ENCODE results near the gene TNFAIP8L2. TPM values are rescaled to one million over a fixed set of nuclear protein-coding genes. Genes with fewer than 3 reads are reported as not detected.

Gene TNFAIP8L2
- total RNA-seq, 1 donor from 2014 or later = 9.3 TPM

GRCh38 chr1:151147665-151148064 is 8.8 kb upstream of the TNFAIP8L2 start:
- no peaks in the 10 kb centered on the region for H3K9me3 Mint-ChIP-seq
- CTCF ChIA-PET = no interaction called here
- no peak for ATAC-seq (ENCODE audit: low read depth)
- no peaks in the 10 kb centered on the region for H3K36me3 Mint-ChIP-seq (ENCODE audit: low read depth)
- H3K4me3 Mint-ChIP-seq = peak overlapping the region; percentile 90
- intact Hi-C loops (cut with micrococcal nuclease) = no loop called here
- DNase-seq = no peak
- POLR2A ChIA-PET = interaction anchor here (0.9 to 2.3 kb wide), 3 partner anchors 9 to 59 kb away, joined by 3 to 8 read pairs (median 5); partner anchors contain the start of gene TNFAIP8L2
- TF ChIP-seq CTCF (IDR thresholded peaks at IDR 0.05) = no peak
- peaks cover 15% of the 10 kb centered on the region for H3K4me1 Mint-ChIP-seq
- no peak overlapping the region for H3K27ac Mint-ChIP-seq
- H3K27me3 Mint-ChIP-seq = peaks cover 7% of the 10 kb centered on the region

GRCh38 chr1:151157067-151157531 is 650 bp downstream of the TNFAIP8L2 start:
- Mint-ChIP-seq H3K27ac (peak overlapping the region; percentile 95), H3K4me3 (peak overlapping the region; percentile 96), H3K36me3 (ENCODE audit: low read depth) (peaks cover 25% of the 10 kb centered on the region), H3K4me1 (peaks cover 47% of the 10 kb centered on the region), H3K9me3 (no peaks in the 10 kb centered on the region), H3K27me3 (no peaks in the 10 kb centered on the region)
- ATAC-seq (ENCODE audit: low read depth) (peak; percentile 23), DNase-seq (no peak)
- intact Hi-C loops (cut with micrococcal nuclease) = loop anchor here (5.0 kb wide), 1 partner anchor 150 kb away; the partner anchor contains the start of genes MINDY1 and PRUNE1
- ChIA-PET CTCF (interaction anchor here (0.7 to 8.1 kb wide), 11 partner anchors 19 to 183 kb away, joined by 3 to 160 read pairs (median 4); partner anchors contain the start of genes GABPB2 and PSMD4), POLR2A (interaction anchor here (0.7 to 3.2 kb wide), 19 partner anchors 9 to 151 kb away, joined by 3 to 22 read pairs (median 5); partner anchors contain the start of genes C1orf56, LYSMD1, MINDY1 and PIP5K1A)
- no peak for TF ChIP-seq CTCF (IDR thresholded peaks at IDR 0.05)

- ChIA-PET CTCF (interaction anchor here (3.0 to 8.1 kb wide), 2 partner anchors 58 to 134 kb away, joined by 17 to 160 read pairs; no protein-coding TSS in a partner anchor), POLR2A (interaction anchor here (0.6 to 3.2 kb wide), 6 partner anchors 8 to 124 kb away, joined by 3 to 22 read pairs (median 6); partner anchors contain the start of genes LYSMD1, SCNM1, VPS72 and ZNF687)
- Mint-ChIP-seq H3K27ac (peak overlapping the region; percentile 95), H3K27me3 (no peaks in the 10 kb centered on the region), H3K4me3 (peak overlapping the region; percentile 96), H3K9me3 (no peaks in the 10 kb centered on the region), H3K4me1 (peaks cover 49% of the 10 kb centered on the region), H3K36me3 (ENCODE audit: low read depth) (peaks cover 25% of the 10 kb centered on the region)
- TF ChIP-seq CTCF (IDR thresholded peaks at IDR 0.05) = no peak
- ATAC-seq (ENCODE audit: low read depth) (no peak), DNase-seq (no peak)
- intact Hi-C loops (cut with micrococcal nuclease) = loop anchor here (5.0 kb wide), 1 partner anchor 151 kb away; the partner anchor contains the start of genes MINDY1 and PRUNE1
Measured at GRCh38 chr1:151158326-151158725, 1.9 kb downstream of the TNFAIP8L2 start.

GRCh38 chr1:151158751-151159251 is 2.4 kb downstream of the TNFAIP8L2 start:
- intact Hi-C loops (cut with micrococcal nuclease) = loop anchor here (5.0 kb wide), 1 partner anchor 152 kb away; the partner anchor contains the start of genes MINDY1 and PRUNE1
- ATAC-seq (ENCODE audit: low read depth) (no peak), DNase-seq (no peak)
- H3K9me3 Mint-ChIP-seq = no peaks in the 10 kb centered on the region
- H3K27me3 Mint-ChIP-seq = no peaks in the 10 kb centered on the region
- no peak for TF ChIP-seq CTCF (IDR thresholded peaks at IDR 0.05)
- CTCF ChIA-PET = interaction anchor here (1.1 to 8.1 kb wide), 3 partner anchors 58 to 134 kb away, joined by 3 to 160 read pairs (median 17); no protein-coding TSS in a partner anchor
- H3K4me3 Mint-ChIP-seq = peak overlapping the region; percentile 96
- H3K4me1 Mint-ChIP-seq = peaks cover 49% of the 10 kb centered on the region
- POLR2A ChIA-PET = interaction anchor here (0.6 to 3.2 kb wide), 5 partner anchors 28 to 123 kb away, joined by 3 to 22 read pairs (median 4); partner anchors contain the start of genes VPS72 and ZNF687
- H3K36me3 Mint-ChIP-seq (ENCODE audit: low read depth) = peaks cover 25% of the 10 kb centered on the region
- H3K27ac Mint-ChIP-seq = peak overlapping the region; percentile 95

- Mint-ChIP-seq H3K27me3 (no peaks in the 10 kb centered on the region), H3K36me3 (ENCODE audit: low read depth) (peaks cover 28% of the 10 kb centered on the region), H3K4me3 (peak overlapping the region; percentile 19), H3K4me1 (peaks cover 53% of the 10 kb centered on the region), H3K27ac (peak overlapping the region; percentile 75), H3K9me3 (no peaks in the 10 kb centered on the region)
- intact Hi-C loops (cut with micrococcal nuclease) = loop anchor here (5.0 kb wide), 1 partner anchor 152 kb away; the partner anchor contains the start of genes MINDY1 and PRUNE1
- CTCF ChIA-PET = interaction anchor here (1.1 to 8.1 kb wide), 2 partner anchors 59 to 92 kb away, joined by 3 to 160 read pairs; no protein-coding TSS in a partner anchor
- no peak for ATAC-seq (ENCODE audit: low read depth)
- POLR2A ChIA-PET = interaction anchor here (1.2 kb wide), 2 partner anchors 42 to 50 kb away, joined by 3 read pairs; no protein-coding TSS in a partner anchor
- TF ChIP-seq CTCF (IDR thresholded peaks at IDR 0.05) = no peak
- DNase-seq = no peak
Measured at GRCh38 chr1:151159373-151159772, 2.9 kb downstream of the TNFAIP8L2 start.

Data from activated B cell treated with CpG ODN at 0.5 μM for 24 hours (primary cell).